Cardiac septum (tissue), 1 donor: Measurements from ENCODE around the gene IL36G. TPM values are rescaled to one million over a fixed set of nuclear protein-coding genes. Genes with fewer than 3 reads are reported as not detected.

Source experiments
- DNase-seq: peaks from one replicate; pipeline ENCODE4 v3.0.0-alpha.2; 2020; ENCODE audit warnings: low spot score
- intact Hi-C: fragments of 100-400 bp; cut with DNase I; formaldehyde crosslinking; loops from one replicate; pipeline ENCODE4 v1.14.0; 2022
- total RNA-seq: library from RNA; stranded (reverse); fragmentation: NEBNext Ultra II Directional; extraction: Animal tissue kit (Norgen Biotek cat#: 25700); gene quantifications from one replicate; pipeline ENCODE4 v1.2.1, GENCODE V29; 2021
- donor health status: DM: no; HTN: no; CAD: no.

Gene IL36G
- total RNA-seq, 1 donor from 2014 or later = not detected

DNA sequence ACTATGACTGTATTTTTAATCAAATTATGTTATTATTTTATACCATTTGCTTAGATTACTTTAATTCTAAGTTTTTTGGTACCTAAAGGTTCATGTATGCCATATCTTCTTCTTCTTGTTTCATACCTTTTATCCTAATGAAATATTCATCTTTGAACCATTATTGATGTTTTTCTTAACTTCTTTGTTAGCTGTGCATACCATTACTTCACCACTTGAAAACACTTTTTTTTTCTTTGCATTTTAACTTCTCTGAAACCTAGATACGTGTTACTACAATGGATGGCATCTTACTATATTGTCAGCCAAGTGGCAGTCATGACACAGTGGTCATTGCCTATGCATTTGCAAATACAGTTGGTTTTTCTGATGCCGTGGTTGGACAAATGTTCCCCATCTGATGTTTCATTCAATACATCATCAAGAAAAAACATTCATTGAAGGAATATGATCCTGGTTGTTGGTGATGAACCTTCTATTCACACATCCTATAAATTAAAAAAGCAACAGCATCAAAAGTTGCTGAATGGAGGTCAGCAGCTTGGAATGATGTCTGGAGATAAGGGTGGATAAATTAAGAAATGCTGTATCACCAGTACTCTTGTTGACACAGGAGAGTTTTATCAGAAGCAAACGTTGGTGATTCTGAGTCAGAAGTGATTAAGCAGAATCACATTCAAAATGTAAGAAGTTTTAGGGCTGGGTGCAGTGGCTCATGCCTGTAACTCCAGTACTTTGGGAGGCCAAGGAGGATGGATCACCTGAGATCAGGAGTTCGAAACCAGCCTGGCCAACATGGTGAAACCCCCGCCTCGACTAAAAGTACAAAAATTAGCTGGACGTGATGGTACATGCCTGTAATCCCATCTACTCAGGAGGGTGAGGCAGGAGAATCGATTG lies 34.9 kb downstream of the IL36G start:
- intact Hi-C loops = no loop called here
- no peak for DNase-seq

GRCh38 chr2:113013336-113013661 lies 35.5 kb downstream of the IL36G start:
- intact Hi-C loops = no loop called here

DNA sequence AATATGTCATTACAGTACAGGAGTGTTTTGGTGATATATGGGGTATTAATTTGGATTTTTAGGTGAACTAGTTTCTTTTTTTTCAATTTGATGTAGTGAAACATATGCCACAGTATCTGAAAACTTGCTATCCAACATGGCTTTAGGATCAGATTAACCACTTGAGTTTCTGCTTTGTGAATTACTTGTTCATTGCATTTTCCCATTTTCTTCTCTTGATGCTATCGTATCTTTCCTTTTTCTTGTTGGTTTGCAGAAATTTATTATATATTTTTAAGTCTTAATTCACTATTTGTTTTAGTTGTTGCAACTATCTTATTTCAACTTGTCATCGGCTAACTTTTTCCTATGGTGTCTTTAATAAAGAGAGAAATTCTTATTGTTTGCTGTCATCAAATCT lies 36.3 kb downstream of the IL36G start:
- intact Hi-C loops = no loop called here
- DNase-seq = no peak

More at GRCh38 chr2:113013336-113013661, 35.5 kb downstream of the IL36G start:
- no peak for DNase-seq

DNA sequence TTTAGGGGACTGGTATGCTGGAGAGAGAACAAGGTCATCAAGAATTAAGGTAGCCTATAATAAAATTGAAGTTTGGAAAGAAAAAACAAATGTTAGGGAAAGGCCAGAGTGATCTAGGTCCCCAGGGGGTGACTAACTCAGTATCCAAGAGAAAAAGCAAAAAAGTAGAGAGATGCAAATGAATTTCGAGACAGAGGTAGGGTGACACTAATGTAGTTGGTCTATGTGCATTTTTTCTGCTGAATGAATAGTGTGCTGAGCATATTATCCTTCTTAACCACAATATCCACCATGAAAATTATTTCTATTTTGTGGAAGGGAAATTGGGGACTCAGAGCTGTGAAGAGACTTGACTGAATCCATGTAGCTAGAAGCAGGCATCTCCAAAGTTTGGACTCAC lies 37.2 kb downstream of the IL36G start:
- no peak for DNase-seq
- intact Hi-C loops = no loop called here

DNA sequence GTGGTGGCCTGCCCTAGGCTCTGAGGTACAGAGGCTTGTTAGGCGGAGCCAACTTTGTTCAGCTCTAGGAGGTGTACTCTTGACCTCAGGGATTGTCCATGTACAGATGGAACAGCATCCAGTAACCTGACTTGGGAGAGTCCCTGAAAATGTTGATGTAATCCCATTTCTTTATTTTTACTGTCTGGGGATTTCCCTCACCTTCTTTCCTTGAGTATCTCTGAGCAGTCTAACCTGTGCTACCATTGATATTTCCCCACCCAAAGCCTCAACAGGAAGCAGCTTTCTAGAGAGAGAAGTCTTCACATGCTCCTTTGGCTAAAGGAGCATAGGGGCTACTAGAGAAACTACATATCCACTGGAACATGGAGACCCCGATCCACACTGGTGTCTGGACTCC lies 37.8 kb downstream of the IL36G start:
- intact Hi-C loops = no loop called here
- DNase-seq = no peak

- intact Hi-C loops = no loop called here
- DNase-seq = no peak
These were observed 40.7 kb downstream of the IL36G start for GRCh38 chr2:113018509-113018908.

DNA sequence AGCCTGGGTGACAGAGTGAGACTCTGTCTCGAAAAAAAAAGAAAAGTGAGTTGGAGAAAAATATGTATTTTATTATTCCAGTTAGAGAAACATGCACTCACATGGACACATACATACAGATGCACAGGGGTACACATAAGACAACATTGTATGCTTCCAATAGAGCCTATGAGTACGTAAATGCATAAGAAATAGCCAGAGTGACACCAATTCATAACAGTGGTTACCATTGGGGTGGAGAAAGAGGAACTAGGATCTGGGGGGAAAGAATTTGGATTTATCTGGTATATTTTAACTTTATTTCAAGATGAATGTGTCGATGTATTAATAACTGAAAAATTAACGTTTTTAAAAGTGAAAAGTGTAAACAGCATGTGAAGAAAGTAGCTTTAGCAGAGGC lies 43.5 kb downstream of the IL36G start:
- DNase-seq = no peak
- intact Hi-C loops = no loop called here

DNA sequence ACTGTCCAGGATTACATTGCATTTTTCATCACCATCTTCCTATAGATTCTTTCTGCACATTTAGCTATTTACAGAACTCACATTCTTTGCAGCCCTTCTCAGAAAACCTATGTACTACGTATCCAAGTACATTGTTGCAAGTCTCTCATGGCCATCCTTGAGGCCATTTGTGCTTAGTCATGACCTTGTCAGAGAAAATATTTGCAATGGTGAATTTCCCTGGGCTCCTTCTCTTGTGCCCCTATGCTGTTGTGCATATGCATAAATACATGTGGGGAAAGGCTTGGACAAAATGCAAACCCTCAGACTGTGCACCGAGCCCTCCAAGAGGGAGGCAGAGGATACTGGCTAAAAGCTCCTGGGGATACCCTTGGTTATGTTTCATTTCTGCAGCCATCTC lies 47.0 kb downstream of the IL36G start:
- intact Hi-C loops = no loop called here
- no peak for DNase-seq

DNA sequence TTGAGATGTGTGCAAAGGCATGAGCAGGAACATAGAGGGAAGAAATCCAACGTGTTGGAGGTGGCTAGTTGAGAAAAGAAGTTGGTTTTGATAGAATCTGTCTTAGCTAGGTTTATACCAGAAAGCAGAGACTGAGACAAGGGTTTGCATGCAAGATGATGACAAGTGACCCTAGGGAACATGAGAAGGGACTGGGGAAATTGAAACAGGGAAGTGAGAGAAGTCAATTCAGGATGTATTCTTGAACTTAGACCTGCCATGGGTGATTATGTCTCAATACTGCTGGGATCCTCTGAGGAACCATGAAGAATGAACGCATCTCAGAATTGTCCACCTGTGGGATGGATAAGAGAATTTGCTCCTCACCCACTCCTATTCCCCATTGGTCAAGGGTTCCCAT lies 47.9 kb downstream of the IL36G start:
- DNase-seq = no peak
- intact Hi-C loops = no loop called here

DNA sequence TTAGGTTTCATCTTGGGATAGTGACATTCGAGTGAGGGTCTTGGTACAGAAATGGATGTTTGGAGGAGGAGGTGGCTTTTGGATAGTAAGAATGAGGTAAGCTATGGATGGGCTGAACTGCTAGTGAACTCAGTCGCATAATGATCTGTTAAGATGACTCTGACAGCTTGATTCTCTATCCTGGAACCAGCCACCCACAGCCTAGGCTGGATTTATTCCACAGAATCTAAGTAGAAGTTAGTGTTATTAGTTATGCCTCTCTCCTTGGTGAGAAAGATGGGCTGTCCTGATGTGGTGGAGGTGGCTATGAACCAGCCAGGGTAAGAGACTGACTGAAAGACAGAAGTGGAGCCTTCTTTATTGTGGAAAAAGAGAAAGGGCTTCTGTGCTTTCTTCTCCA lies 49.9 kb downstream of the IL36G start:
- intact Hi-C loops = no loop called here
- DNase-seq = no peak

- DNase-seq = no peak
- intact Hi-C loops = no loop called here
These were observed 50.3 kb downstream of the IL36G start for GRCh38 chr2:113028112-113028511.

GRCh38 chr2:113032737-113033136 lies 54.9 kb downstream of the IL36G start:
- no peak for DNase-seq
- intact Hi-C loops = no loop called here

- DNase-seq = no peak
- intact Hi-C loops = no loop called here
These were observed 56.2 kb downstream of the IL36G start for GRCh38 chr2:113034016-113034415.

Other genes starting within 250 kb of the IL36G start
- gene CKAP2L, start 213.4 kb upstream of the IL36G start, total RNA-seq = 0.30 TPM
- gene IL1A, start 193.5 kb upstream of the IL36G start, total RNA-seq = not detected
- gene IL1B, start 141.2 kb upstream of the IL36G start, total RNA-seq = 0.48 TPM
- not detected for gene IL37, start 66.8 kb upstream of the IL36G start, total RNA-seq
- gene IL36A, start 27.5 kb downstream of the IL36G start, total RNA-seq = not detected
- gene IL36B, start 74.9 kb downstream of the IL36G start, total RNA-seq = not detected
- not detected for gene IL36RN, start 81.2 kb downstream of the IL36G start, total RNA-seq
- gene IL1F10, start 90.0 kb downstream of the IL36G start, total RNA-seq = not detected
- 0.59 TPM for gene IL1RN, start 149.6 kb downstream of the IL36G start, total RNA-seq
- 2.3 TPM for gene PSD4, start 196.0 kb downstream of the IL36G start, total RNA-seq